Kidney epithelial cell (primary cell): Measurements from ENCODE around the gene GDAP1L1. TPM values are rescaled to one million over a fixed set of nuclear protein-coding genes. Genes with fewer than 3 reads are reported as not detected.

ENCODE experiments used
- DNase-seq: peaks from one replicate; pipeline ENCODE4 v3.0.0-alpha.2; 2010; ENCODE audit warnings: low read depth
- H3K27me3 ChIP-seq: 2 replicates; pipeline ENCODE4 v1.6.0; 2011; ENCODE audit warnings: low read length; ENCODE audit not compliant: control insufficient read depth, insufficient read depth
- H3K36me3 ChIP-seq: 2 replicates; pipeline ENCODE4 v1.5.1; 2011; ENCODE audit warnings: low read length; ENCODE audit not compliant: control insufficient read depth, insufficient read depth
- H3K4me3 ChIP-seq: 2 replicates; pipeline ENCODE4 v1.5.1; 2011; ENCODE audit warnings: low read depth, mild to moderate bottlenecking, control low read depth, low read length
- total RNA-seq: library from RNA; depleted of rRNA; stranded (reverse); fragments of >200 nt; gene quantifications from 2 replicates; pipeline ENCODE4 v1.2.3, GENCODE V29; 2015
- TF ChIP-seq, protein P1 (sequence below): IDR thresholded peaks from 2 replicates; pipeline ENCODE4 v1.5.1; 2011; ENCODE audit warnings: mild to moderate bottlenecking, moderate library complexity, low read length, control low read depth, inconsistent platforms; ENCODE audit not compliant: insufficient read depth, poor library complexity, severe bottlenecking

GDAP1L1 gene
- total RNA-seq, 1 donor from 2014 or later: not detected

- H3K27me3 ChIP-seq: peaks cover 6% of the 10 kb centered on the region
- no peak for DNase-seq
- TF ChIP-seq, protein P1, sequence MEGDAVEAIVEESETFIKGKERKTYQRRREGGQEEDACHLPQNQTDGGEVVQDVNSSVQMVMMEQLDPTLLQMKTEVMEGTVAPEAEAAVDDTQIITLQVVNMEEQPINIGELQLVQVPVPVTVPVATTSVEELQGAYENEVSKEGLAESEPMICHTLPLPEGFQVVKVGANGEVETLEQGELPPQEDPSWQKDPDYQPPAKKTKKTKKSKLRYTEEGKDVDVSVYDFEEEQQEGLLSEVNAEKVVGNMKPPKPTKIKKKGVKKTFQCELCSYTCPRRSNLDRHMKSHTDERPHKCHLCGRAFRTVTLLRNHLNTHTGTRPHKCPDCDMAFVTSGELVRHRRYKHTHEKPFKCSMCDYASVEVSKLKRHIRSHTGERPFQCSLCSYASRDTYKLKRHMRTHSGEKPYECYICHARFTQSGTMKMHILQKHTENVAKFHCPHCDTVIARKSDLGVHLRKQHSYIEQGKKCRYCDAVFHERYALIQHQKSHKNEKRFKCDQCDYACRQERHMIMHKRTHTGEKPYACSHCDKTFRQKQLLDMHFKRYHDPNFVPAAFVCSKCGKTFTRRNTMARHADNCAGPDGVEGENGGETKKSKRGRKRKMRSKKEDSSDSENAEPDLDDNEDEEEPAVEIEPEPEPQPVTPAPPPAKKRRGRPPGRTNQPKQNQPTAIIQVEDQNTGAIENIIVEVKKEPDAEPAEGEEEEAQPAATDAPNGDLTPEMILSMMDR: no peak
- H3K4me3 ChIP-seq: no peak overlapping the region
- no peaks in the 10 kb centered on the region for H3K36me3 ChIP-seq
These were observed 5.3 kb upstream of the GDAP1L1 start for GRCh38 chr20:44241796-44242195.

- TF ChIP-seq, protein P1: no peak
- peaks cover 20% of the 10 kb centered on the region for H3K27me3 ChIP-seq
- no peak overlapping the region for H3K4me3 ChIP-seq
- no peak for DNase-seq
- H3K36me3 ChIP-seq: no peaks in the 10 kb centered on the region
These were observed 1.1 kb upstream of the GDAP1L1 start for GRCh38 chr20:44245977-44246376.

DNA sequence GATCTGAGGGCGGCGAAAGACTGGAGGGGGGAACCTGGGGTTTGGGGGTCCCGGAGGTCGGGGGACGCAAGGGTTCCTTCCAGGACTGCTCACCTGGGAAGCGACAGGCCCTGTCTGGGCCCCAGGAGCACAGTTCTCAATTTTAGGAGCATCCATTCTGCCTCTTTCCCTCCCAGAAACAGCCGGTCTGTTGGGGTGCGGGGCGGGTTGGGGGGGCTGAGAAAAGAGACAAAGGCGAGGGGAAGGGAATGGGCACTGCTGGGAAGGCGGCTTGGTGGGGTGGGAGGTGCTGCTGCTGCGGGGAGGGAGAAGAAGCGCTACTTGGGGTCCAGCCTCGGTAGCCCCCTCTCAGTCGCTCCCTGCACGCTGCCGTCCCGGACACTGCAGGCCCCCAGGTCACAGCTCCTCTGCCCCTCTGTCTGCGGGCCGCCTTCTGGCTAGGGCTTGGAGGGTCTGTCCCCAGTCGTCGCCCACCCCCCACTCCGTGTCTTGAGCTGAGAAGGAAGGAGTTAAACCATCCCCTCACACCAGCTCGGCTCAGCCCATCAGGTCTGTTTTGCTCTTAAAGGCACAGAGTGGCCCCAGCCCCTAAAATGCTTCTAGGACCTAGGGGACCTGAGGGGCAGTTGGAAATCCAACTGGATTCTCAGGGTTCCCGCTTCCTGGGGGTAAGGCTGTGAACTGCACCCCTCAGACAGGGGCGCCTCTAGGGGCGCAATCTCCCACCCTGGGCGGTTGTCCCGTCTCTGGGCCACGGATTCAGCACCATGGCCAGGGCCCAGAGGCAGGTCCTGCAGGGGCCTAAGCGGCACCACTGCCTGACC lies 690 bp downstream of the GDAP1L1 start:
- no peak for DNase-seq
- no peak overlapping the region for H3K4me3 ChIP-seq
- TF ChIP-seq, protein P1: peak; percentile 66

GRCh38 chr20:44248410-44248759 lies 1.3 kb downstream of the GDAP1L1 start:
- no peak for DNase-seq
- Histone ChIP-seq H3K36me3 (no peaks in the 10 kb centered on the region), H3K4me3 (no peak overlapping the region), H3K27me3 (peaks cover 20% of the 10 kb centered on the region)
- TF ChIP-seq, protein P1: no peak

More for the DNA sequence above, 690 bp downstream of the GDAP1L1 start:
- H3K36me3 ChIP-seq: no peaks in the 10 kb centered on the region
- peaks cover 20% of the 10 kb centered on the region for H3K27me3 ChIP-seq

GRCh38 chr20:44251284-44251683 lies 4.2 kb downstream of the GDAP1L1 start:
- DNase-seq: no peak
- TF ChIP-seq, protein P1: no peak
- H3K36me3 ChIP-seq: no peaks in the 10 kb centered on the region
- H3K4me3 ChIP-seq: no peak overlapping the region
- peaks cover 20% of the 10 kb centered on the region for H3K27me3 ChIP-seq

DNA sequence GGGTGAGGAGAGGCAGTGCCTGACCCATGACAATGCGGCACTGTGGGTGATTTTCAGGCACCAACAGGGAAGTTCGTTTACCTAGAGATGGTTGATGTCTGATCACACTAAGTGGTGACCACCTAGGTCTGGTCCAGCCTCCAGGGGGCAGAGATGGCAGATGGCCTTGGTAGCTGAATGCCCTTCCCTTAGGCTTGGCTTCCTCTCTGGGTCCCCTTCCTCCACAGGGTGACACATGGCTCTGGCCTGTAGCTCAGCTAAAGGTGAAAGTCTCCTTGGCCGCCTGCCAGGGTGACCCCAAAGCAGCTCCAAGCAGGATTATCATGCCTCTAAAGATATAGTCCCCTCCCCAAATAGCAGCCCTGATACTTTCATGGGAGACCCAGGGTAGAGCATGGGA lies 6.4 kb downstream of the GDAP1L1 start:
- Histone ChIP-seq H3K4me3 (no peak overlapping the region), H3K27me3 (no peaks in the 10 kb centered on the region), H3K36me3 (no peaks in the 10 kb centered on the region)
- DNase-seq: no peak
- TF ChIP-seq, protein P1: no peak
